Measurements from ENCODE around the gene LRIT2.

Gene LRIT2

GRCh38 chr10:84225427-84226173 lies at the start of gene LRIT2:
Gene LRIT2 (minus strand): TSS chr10:84225544. CDS start chr10:84225520, 24 bp downstream.
- DNase-seq = no peak
- ATAC-seq = no peak

GRCh38 chr10:84270708-84271107 lies 45.4 kb upstream of the LRIT2 start:
- no peak for ATAC-seq
- no peak for DNase-seq

GRCh38 chr10:84269773-84270172 lies 44.4 kb upstream of the LRIT2 start:
- DNase-seq (no peak), ATAC-seq (no peak)

- DNase-seq = no peak
- ATAC-seq = no peak
Observed at GRCh38 chr10:84269162-84269561, 43.8 kb upstream of the LRIT2 start.

GRCh38 chr10:84267503-84268126 lies 42.3 kb upstream of the LRIT2 start:
- ATAC-seq = peak; percentile 75
- peak; percentile 83 for DNase-seq

GRCh38 chr10:84265418-84265817 lies 40.1 kb upstream of the LRIT2 start:
- DNase-seq (no peak), ATAC-seq (no peak)

- ATAC-seq (peak; percentile 89), DNase-seq (peak; percentile 77)
Observed at GRCh38 chr10:84264611-84265141, 39.3 kb upstream of the LRIT2 start.

GRCh38 chr10:84263716-84264115 lies 38.4 kb upstream of the LRIT2 start:
- ATAC-seq (no peak), DNase-seq (no peak)

- DNase-seq (no peak), ATAC-seq (no peak)
Observed at GRCh38 chr10:84262190-84262956, 37.0 kb upstream of the LRIT2 start.

GRCh38 chr10:84261236-84261915 lies 36.0 kb upstream of the LRIT2 start:
- DNase-seq (no peak), ATAC-seq (no peak)

- ATAC-seq = no peak
- no peak for DNase-seq
Observed at GRCh38 chr10:84258034-84258695, 32.8 kb upstream of the LRIT2 start.

- DNase-seq = no peak
- ATAC-seq = no peak
Observed at GRCh38 chr10:84257343-84258020, 32.1 kb upstream of the LRIT2 start.

- DNase-seq = peak; percentile 70
- ATAC-seq = peak; percentile 65
Observed at GRCh38 chr10:84256510-84257342, 31.4 kb upstream of the LRIT2 start.

- no peak for ATAC-seq
- no peak for DNase-seq
Observed at GRCh38 chr10:84254552-84255478, 29.5 kb upstream of the LRIT2 start.

GRCh38 chr10:84248794-84249193 lies 23.4 kb upstream of the LRIT2 start:
- ATAC-seq (no peak), DNase-seq (no peak)

GRCh38 chr10:84247496-84247895 lies 22.2 kb upstream of the LRIT2 start:
- no peak for ATAC-seq
- DNase-seq = no peak

- ATAC-seq = no peak
- no peak for DNase-seq
Observed at GRCh38 chr10:84244651-84245270, 19.4 kb upstream of the LRIT2 start, which contains the start of gene RGR. Gene RGR (plus strand): TSS chr10:84245053. CDS start chr10:84245091, 38 bp downstream.

GRCh38 chr10:84243759-84244158 lies 18.4 kb upstream of the LRIT2 start:
- ATAC-seq (no peak), DNase-seq (no peak)

All from stimulated activated naive CD8-positive, alpha-beta T cell treated with anti-CD3 and anti-CD28 coated beads, Interleukin-15, Interleukin-2, amounts not matched to agents 100 U/mL and 50 U/mL, for 24 hours (primary cell).